A549 treated with GW870086 at 1 μM for 4 hours (cell line): ENCODE data around the gene SVOPL. TPM values are rescaled to one million over a fixed set of nuclear protein-coding genes. Genes with fewer than 3 reads are reported as not detected.

Experiments
- total RNA-seq: library from RNA; stranded (reverse); fragments of 200-300 nt; extraction: Qiagen RNA extraction; gene quantifications from 5 replicates; pipeline ENCODE4 v1.2.3, GENCODE V29; 2022; ENCODE audit warnings: low read depth

Gene SVOPL, protein sequence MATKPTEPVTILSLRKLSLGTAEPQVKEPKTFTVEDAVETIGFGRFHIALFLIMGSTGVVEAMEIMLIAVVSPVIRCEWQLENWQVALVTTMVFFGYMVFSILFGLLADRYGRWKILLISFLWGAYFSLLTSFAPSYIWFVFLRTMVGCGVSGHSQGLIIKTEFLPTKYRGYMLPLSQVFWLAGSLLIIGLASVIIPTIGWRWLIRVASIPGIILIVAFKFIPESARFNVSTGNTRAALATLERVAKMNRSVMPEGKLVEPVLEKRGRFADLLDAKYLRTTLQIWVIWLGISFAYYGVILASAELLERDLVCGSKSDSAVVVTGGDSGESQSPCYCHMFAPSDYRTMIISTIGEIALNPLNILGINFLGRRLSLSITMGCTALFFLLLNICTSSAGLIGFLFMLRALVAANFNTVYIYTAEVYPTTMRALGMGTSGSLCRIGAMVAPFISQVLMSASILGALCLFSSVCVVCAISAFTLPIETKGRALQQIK
- not detected in 5 replicates for total RNA-seq

DNA sequence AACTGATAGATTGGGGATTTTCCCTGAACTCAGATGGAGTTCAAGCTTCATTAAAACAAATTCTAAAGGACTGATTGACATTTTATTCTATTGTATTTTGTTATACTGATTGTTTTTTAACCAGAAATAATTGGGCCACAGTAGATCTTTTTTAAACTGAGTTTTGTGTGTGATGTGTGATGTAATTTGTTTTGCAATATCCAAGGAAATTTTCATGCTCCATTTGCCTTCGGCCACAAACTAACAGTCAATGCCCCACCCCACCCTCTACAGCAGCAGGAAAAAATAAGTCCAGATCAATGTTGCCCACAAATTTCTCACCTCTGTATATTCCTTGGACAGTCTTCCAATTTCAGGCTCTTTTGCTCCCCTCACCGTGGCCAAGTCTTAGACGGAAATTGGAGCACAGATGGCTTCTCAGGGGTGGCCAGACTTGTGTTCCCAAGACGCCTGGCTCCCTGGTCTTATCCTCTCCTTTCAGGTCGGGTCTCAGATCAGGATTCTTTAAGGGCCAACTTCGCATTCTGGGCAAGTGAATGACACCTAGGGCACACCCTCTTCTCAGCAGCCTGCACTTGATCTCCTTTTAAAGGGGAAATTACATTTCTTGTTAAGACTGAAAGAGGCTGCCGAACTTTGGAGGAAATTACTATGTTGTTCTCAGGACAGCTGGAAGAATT lies at the start of gene SVOPL:
SVOPL (minus strand) TSS at position 506 of the 680 bp plus-strand sequence. CDS start 22,317 bp downstream, outside the sequence.

Other genes with a start within 250 kb of the SVOPL start
- gene TRIM24, start 241.1 kb downstream of the SVOPL start, total RNA-seq = 6.3 to 8.3 TPM (median 7.0 TPM) in 5 replicates
- gene TMEM213, start 96.6 kb upstream of the SVOPL start, total RNA-seq = not detected in 5 replicates
- 0.10 to 0.57 TPM (median 0.20 TPM) in 5 replicates for gene ATP6V0A4, start 96.8 kb upstream of the SVOPL start, total RNA-seq